Mesenchymal stem cell (in vitro differentiated cells and primary cell): ENCODE measurements around the gene KRTAP9-3.
"Not testable (repeated sequence)": the region's sequence is repeated elsewhere in the genome, so short reads cannot be mapped to it uniquely, and the experiment has no call there.

ENCODE experiments used
- DNase-seq: peaks from one replicate; pipeline ENCODE4 v3.0.0-alpha.2; 2013
- H2AFZ ChIP-seq: one replicate; pipeline ENCODE4 v1.6.1; 2013; ENCODE audit warnings: low read depth, mild to moderate bottlenecking, control low read depth, inconsistent platforms, low read length, moderate library complexity
- H2AK5ac ChIP-seq: 2 replicates; pipeline ENCODE4 v1.6.1; 2013; ENCODE audit warnings: low read length, moderate library complexity, mild to moderate bottlenecking, inconsistent platforms; ENCODE audit not compliant: severe bottlenecking
- H2BK120ac ChIP-seq: one replicate; pipeline ENCODE4 v1.6.1; 2013; ENCODE audit warnings: low read depth, mild to moderate bottlenecking, inconsistent platforms, low read length, moderate library complexity
- H2BK12ac ChIP-seq, 2 experiments: one replicate each; pipeline ENCODE4 v1.6.1; 2013; ENCODE audit warnings: inconsistent platforms in 2 of 2, low read length in 2 of 2, mild to moderate bottlenecking in 2 of 2, moderate library complexity in 2 of 2, control low read depth in 1 of 2
- H2BK15ac ChIP-seq: one replicate; pipeline ENCODE4 v1.6.1; 2013; ENCODE audit warnings: mild to moderate bottlenecking, low read depth, inconsistent platforms; ENCODE audit not compliant: poor library complexity, severe bottlenecking
- H2BK5ac ChIP-seq: 2 replicates; pipeline ENCODE4 v1.6.1; 2013; ENCODE audit warnings: low read depth, mild to moderate bottlenecking, low read length, control low read depth, inconsistent platforms; ENCODE audit not compliant: poor library complexity, severe bottlenecking
- H3K14ac ChIP-seq, 2 experiments: one replicate each; pipeline ENCODE4 v1.6.1; 2013; ENCODE audit warnings: inconsistent platforms in 2 of 2, low read length in 2 of 2, control low read depth in 1 of 2, mild to moderate bottlenecking in 1 of 2, moderate library complexity in 1 of 2
- H3K18ac ChIP-seq, 2 experiments: one replicate each; pipeline ENCODE4 v1.6.1; 2013; ENCODE audit warnings: inconsistent platforms in 2 of 2, low read length in 2 of 2, control low read depth in 1 of 2, low read depth in 1 of 2, mild to moderate bottlenecking in 1 of 2
- H3K23ac ChIP-seq, 2 experiments: one replicate each; pipeline ENCODE4 v1.6.1; 2013; ENCODE audit warnings: inconsistent platforms in 2 of 2, low read length in 2 of 2, mild to moderate bottlenecking in 2 of 2, moderate library complexity in 2 of 2, control low read depth in 1 of 2
- H3K27ac ChIP-seq: 2 replicates; pipeline ENCODE4 v1.5.1; 2013; ENCODE audit warnings: mild to moderate bottlenecking, moderate library complexity, low read length, control low read depth, inconsistent platforms; ENCODE audit not compliant: poor library complexity, severe bottlenecking
- H3K27me3 ChIP-seq, 2 experiments: 2 replicates each; pipeline versions ENCODE4 v1.6.1 to v1.7.0; 2013; ENCODE audit warnings: low read length in 2 of 2, mild to moderate bottlenecking in 2 of 2, moderate library complexity in 2 of 2, control low read depth in 1 of 2, inconsistent platforms in 1 of 2; ENCODE audit not compliant: control insufficient read depth in 1 of 2, insufficient read depth in 1 of 2
- H3K36me3 ChIP-seq, 2 experiments: 2 replicates each; pipeline versions ENCODE4 v1.6.1 to v1.7.0; 2013; ENCODE audit warnings: low read length in 2 of 2, control low read depth in 1 of 2, inconsistent platforms in 1 of 2, low read depth in 1 of 2, mild to moderate bottlenecking in 1 of 2; ENCODE audit not compliant: insufficient read depth in 2 of 2, control insufficient read depth in 1 of 2
- H3K4ac ChIP-seq, 2 experiments: one replicate each; pipeline ENCODE4 v1.6.1; 2013; ENCODE audit warnings: inconsistent platforms in 2 of 2, low read length in 2 of 2, mild to moderate bottlenecking in 2 of 2, moderate library complexity in 2 of 2, control low read depth in 1 of 2, low read depth in 1 of 2
- H3K4me1 ChIP-seq: 2 replicates; pipeline ENCODE4 v1.6.1; 2013; ENCODE audit warnings: low read depth, low read length, control low read depth; ENCODE audit not compliant: control insufficient read depth, insufficient read depth
- H3K4me2 ChIP-seq: 2 replicates; pipeline ENCODE4 v1.6.1; 2013; ENCODE audit warnings: low read length, mild to moderate bottlenecking, inconsistent platforms; ENCODE audit not compliant: poor library complexity, severe bottlenecking
- H3K4me3 ChIP-seq, 2 experiments: 2 replicates each; pipeline versions ENCODE4 v1.5.1 to v1.7.0; 2013; ENCODE audit warnings: low read length in 2 of 2, mild to moderate bottlenecking in 2 of 2, control low read depth in 1 of 2, low read depth in 1 of 2; ENCODE audit not compliant: insufficient read depth in 1 of 2
- H3K79me1 ChIP-seq: replicated peaks from 2 replicates; pipeline ENCODE4 v1.6.1; 2013; ENCODE audit warnings: mild to moderate bottlenecking, control low read depth, low read length, inconsistent platforms; ENCODE audit not compliant: poor library complexity, severe bottlenecking
- H3K9ac ChIP-seq: 2 replicates; pipeline ENCODE4 v1.7.0; 2013; ENCODE audit warnings: mild to moderate bottlenecking, low read length, moderate library complexity
- H3K9me3 ChIP-seq: 2 replicates; pipeline ENCODE4 v1.7.0; 2013; ENCODE audit warnings: mild to moderate bottlenecking, low read length; ENCODE audit not compliant: control insufficient read depth
- H4K8ac ChIP-seq: one replicate; pipeline ENCODE4 v1.6.1; 2013; ENCODE audit warnings: inconsistent platforms, mild to moderate bottlenecking, low read length, moderate library complexity
- H4K91ac ChIP-seq: one replicate; pipeline ENCODE4 v1.6.1; 2013; ENCODE audit warnings: mild to moderate bottlenecking, low read length, inconsistent platforms
- WGBS: methylation state at CpG from one replicate; pipeline ENCODE4 v1.1.7; 2013; ENCODE audit warnings: mixed read lengths; 5-methylcytosine and 5-hydroxymethylcytosine counted together

Gene KRTAP9-3

DNA sequence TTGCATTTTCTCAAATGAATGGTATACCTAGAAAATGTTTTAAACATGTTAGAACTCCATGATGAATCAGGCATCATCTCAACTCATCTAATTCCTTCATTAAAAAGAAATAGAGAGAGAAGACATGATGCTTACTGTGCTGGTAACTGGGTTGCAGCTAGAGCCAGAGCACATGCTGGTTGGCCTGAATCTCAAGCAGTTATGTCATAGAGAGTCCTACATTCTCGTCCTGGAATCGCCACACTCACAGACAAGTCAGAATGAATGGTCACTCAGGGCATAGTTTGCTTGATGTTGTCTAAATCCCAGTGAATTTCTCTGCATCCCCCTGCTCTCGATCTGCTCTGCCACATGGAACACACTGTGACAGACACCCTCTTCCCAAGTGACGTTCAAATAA lies 4.9 kb downstream of the KRTAP9-3 start:
- 70% methylated on average over 2 of the region's 4 CpGs for WGBS
- H4K91ac ChIP-seq, H4K8ac ChIP-seq, H3K79me1 ChIP-seq, DNase-seq, H2AK5ac ChIP-seq, H2AFZ ChIP-seq, H2BK12ac ChIP-seq, H2BK15ac ChIP-seq, H3K27ac ChIP-seq, H2BK5ac ChIP-seq, H3K4me1 ChIP-seq, H3K4me2 ChIP-seq, H3K4me3 ChIP-seq, H2BK120ac ChIP-seq, H3K9me3 ChIP-seq, H3K36me3 ChIP-seq, H3K9ac ChIP-seq, H3K18ac ChIP-seq, H3K23ac ChIP-seq, H3K4ac ChIP-seq: not testable (repeated sequence)
- Histone ChIP-seq H3K27me3 (peaks cover 0 to 10% of the 10 kb centered on the region in 2 experiments), H3K14ac (peak overlapping the region in 1 of 2 experiments; percentile 41)

DNA sequence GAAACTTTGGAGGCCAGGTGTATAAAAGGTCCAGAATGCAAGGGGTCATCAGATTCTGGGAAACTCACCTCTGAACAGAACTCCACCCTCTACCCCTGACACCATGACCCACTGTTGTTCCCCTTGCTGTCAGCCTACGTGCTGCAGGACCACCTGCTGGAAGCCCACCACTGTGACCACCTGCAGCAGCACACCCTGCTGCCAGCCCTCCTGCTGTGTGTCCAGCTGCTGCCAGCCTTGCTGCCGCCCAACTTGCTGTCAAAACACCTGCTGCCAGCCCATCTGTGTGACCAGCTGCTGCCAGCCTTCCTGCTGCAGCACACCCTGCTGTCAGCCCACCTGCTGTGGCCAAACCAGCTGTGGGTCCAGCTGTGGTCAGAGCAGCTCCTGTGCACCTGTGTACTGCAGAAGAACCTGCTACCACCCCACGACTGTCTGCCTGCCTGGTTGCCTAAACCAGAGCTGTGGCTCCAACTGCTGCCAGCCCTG lies 5.7 kb downstream of the KRTAP9-3 start, which contains the start of gene KRTAP9-8:
KRTAP9-8 (plus strand) TSS at position 51 of the 489 bp plus-strand sequence; CDS start at position 104, 53 bp downstream.
- H3K36me3 ChIP-seq, H3K4ac ChIP-seq, H2AFZ ChIP-seq, H2BK15ac ChIP-seq, H3K4me2 ChIP-seq, H3K23ac ChIP-seq, H2BK12ac ChIP-seq, H3K79me1 ChIP-seq, H2BK5ac ChIP-seq, H4K91ac ChIP-seq, H3K4me3 ChIP-seq, H2BK120ac ChIP-seq, H4K8ac ChIP-seq, H3K9me3 ChIP-seq, H3K18ac ChIP-seq, H2AK5ac ChIP-seq, H3K27ac ChIP-seq, H3K9ac ChIP-seq, DNase-seq, H3K4me1 ChIP-seq: not testable (repeated sequence)
- Histone ChIP-seq H3K14ac (peak within 1 kb of the TSS in 1 of 2 experiments; percentile 41), H3K27me3 (peaks cover 0 to 10% of the 10 kb centered on the region in 2 experiments)
- 56% methylated on average over 2 of the region's 3 CpGs for WGBS

DNA sequence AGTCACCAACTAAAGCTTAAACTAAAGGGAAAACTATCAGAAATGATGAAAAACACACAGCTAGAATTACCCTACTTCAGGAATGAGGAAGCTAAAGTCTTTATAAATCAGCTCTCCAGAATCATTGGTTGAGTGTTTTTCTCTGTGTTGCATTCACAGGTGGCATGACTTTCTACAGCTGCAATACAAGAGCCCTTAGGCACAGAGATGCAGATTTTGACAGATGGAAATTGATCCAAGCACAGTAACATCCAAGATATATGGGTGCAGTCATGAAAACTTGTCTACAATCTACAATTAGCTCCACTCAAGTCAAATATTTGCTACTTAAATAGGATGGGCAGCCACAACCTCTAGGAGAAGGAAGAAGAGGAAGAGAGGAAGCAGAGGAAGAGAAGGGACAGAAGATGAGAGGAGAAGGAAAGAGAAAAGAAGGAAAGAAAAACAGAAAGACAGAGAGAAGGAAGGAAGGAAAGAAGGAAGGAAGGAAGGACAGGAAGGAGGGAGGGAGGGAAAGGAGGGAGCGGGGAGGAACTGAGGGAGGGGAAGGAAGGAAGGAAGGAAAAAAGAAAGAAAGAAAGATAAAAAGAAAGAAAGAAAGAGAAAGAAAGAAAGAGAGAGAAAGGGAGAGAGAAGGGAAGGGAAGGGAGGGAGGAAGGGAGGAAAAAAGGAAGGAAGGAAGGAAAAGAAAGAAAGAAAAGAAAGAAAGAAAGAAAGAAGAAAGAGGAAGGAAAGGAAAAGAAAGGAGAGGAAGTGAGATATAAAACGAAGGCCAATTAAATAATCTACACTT lies 14.9 kb downstream of the KRTAP9-3 start:
- not testable (repeated sequence) for H3K36me3 ChIP-seq, H2BK120ac ChIP-seq, H3K4me2 ChIP-seq, H3K79me1 ChIP-seq, H2BK12ac ChIP-seq, H3K9me3 ChIP-seq, H3K9ac ChIP-seq, H3K27me3 ChIP-seq, H3K4me1 ChIP-seq, H4K91ac ChIP-seq, H2AK5ac ChIP-seq, H3K27ac ChIP-seq, H3K14ac ChIP-seq, H3K4me3 ChIP-seq, H3K23ac ChIP-seq, H4K8ac ChIP-seq, H2BK15ac ChIP-seq, H2BK5ac ChIP-seq, H3K18ac ChIP-seq, DNase-seq, H3K4ac ChIP-seq, H2AFZ ChIP-seq
- WGBS: 92% methylated on average over 1 of the region's 2 CpGs

DNA sequence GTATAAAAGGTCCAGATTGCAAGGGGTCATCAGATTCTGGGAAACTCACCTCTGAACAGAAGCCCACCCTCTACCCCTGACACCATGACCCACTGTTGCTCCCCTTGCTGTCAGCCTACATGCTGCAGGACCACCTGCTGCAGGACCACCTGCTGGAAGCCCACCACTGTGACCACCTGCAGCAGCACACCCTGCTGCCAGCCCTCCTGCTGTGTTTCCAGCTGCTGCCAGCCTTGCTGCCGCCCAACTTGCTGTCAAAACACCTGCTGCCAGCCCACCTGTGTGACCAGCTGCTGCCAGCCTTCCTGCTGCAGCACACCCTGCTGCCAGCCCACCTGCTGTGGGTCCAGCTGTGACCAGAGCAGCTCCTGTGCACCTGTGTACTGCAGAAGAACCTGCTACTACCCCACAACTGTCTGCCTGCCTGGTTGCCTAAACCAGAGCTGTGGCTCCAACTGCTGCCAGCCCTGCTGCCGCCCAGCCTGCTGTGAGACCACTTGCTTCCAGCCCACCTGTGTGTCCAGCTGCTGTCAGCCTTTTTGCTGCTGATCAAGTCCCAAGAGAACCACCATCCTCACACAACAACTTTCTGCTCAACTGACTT lies 17.5 kb downstream of the KRTAP9-3 start, which contains the start of gene KRTAP9-4:
KRTAP9-4 (plus strand) TSS at position 51 of the 604 bp plus-strand sequence; CDS start at position 85, 34 bp downstream.
- not testable (repeated sequence) for H3K18ac ChIP-seq, H3K14ac ChIP-seq, H3K4ac ChIP-seq, H2BK15ac ChIP-seq, H3K4me3 ChIP-seq, DNase-seq, H3K4me2 ChIP-seq, H2BK120ac ChIP-seq, H2AK5ac ChIP-seq, H3K27ac ChIP-seq, H2BK5ac ChIP-seq, H3K27me3 ChIP-seq, H2AFZ ChIP-seq, H3K36me3 ChIP-seq, H3K4me1 ChIP-seq, H3K9me3 ChIP-seq, H3K23ac ChIP-seq, H4K91ac ChIP-seq, H3K9ac ChIP-seq, H3K79me1 ChIP-seq, H4K8ac ChIP-seq, H2BK12ac ChIP-seq
- 43% methylated on average over 2 of the region's 2 CpGs for WGBS
